Measurements from ENCODE around the gene SUN1. TPM values are rescaled to one million over a fixed set of nuclear protein-coding genes. Genes with fewer than 3 reads are reported as not detected.

Gene SUN1
- total RNA-seq, 3 donors from 2014 or later (not counting 1 experiment from before 2014, with no cell fraction given) = 40.2 to 63.5 (median 48.0) TPM

GRCh38 chr7:921071-921461, 88.8 kb downstream of the SUN1 start:
- Mint-ChIP-seq H3K4me1 (peaks cover 45 to 64% of the 10 kb centered on the region in 2 donors), H3K36me3 (no peaks in the 10 kb centered on the region), H3K9me3 (no peaks in the 10 kb centered on the region), H3K27me3 (ENCODE audit: low read depth in 2 of 2) (no peaks in the 10 kb centered on the region), H3K27ac (peak overlapping the region; percentile 93 to 95), H3K4me3 (peak overlapping the region; percentile 74)
- Histone ChIP-seq H3K4me1 (ENCODE audit: control insufficient read depth, insufficient read depth, low read length) (peaks cover 61% of the 10 kb centered on the region), H3K9me3 (ENCODE audit: control insufficient read depth, insufficient read depth, low read length) (no peaks in the 10 kb centered on the region), H3K27ac (ENCODE audit: low read length) (peak overlapping the region; percentile 87), H3K27me3 (ENCODE audit: control insufficient read depth, insufficient read depth, low read length) (no peaks in the 10 kb centered on the region), H3K4me3 (ENCODE audit: low read length) (no peak overlapping the region), H3K36me3 (ENCODE audit: control insufficient read depth, insufficient read depth, low read length) (peaks cover 3% of the 10 kb centered on the region)
- ATAC-seq (no peak), DNase-seq (peak in 1 of 2 donors; percentile 16)
- 90% methylated on average over 13 of the region's 15 CpGs for WGBS (ENCODE audit: insufficient coverage)
- no peak for TF ChIP-seq CTCF (IDR thresholded peaks at IDR 0.05)
- intact Hi-C loops (cut with micrococcal nuclease) = loop anchor here (5.0 kb wide), 3 partner anchors 121 to 611 kb away; partner anchors contain the start of genes GPR146 and MAFK

DNA sequence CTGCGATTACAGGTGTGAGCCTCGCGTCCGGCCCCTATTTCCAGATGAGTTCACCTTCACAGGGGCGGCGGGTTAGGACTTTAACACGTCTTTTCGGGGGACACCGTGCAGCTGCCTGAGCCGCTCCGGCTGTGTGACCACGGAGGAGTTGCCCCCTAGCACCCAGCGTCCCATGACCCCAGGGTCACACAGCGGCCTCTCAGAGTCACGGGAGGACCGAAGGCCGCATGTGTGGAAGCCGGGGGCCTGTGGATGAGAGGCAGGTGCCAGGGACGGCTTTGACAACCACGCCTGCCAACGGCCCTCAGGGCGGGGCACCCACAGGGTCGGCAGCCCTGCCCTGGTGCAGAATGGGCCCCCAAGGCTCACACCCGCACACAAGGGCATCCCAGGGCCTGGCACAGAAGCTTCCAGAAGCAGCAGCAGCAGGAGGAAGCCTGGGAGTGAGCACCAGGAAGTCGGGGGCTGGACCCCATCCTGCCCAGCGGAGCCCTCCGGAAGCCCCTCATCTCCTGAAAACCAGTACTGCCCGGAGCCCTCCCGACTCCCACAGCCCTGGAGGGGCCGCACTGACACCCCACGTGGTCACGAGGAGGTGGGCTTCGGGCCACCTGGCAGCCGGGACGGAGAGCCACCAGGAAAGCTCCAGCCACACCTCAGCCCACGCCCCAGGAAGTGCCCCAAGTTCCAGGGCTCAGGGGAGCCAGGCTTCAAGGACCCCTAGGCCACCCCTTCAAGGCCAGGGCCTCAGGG, 89.5 kb downstream of the SUN1 start:
- peak overlapping the region; percentile 32 for H3K4me3 ChIP-seq (ENCODE audit: low read length)
- H3K27me3 ChIP-seq (ENCODE audit: control insufficient read depth, insufficient read depth, low read length) = no peaks in the 10 kb centered on the region
- H3K36me3 ChIP-seq (ENCODE audit: control insufficient read depth, insufficient read depth, low read length) = peaks cover 5% of the 10 kb centered on the region
- H3K4me3 Mint-ChIP-seq = peak overlapping the region; percentile 74
- peaks cover 41 to 58% of the 10 kb centered on the region in 2 donors for H3K4me1 Mint-ChIP-seq
- peaks cover 63% of the 10 kb centered on the region for H3K4me1 ChIP-seq (ENCODE audit: control insufficient read depth, insufficient read depth, low read length)
- no peaks in the 10 kb centered on the region for H3K27me3 Mint-ChIP-seq (ENCODE audit: low read depth in 2 of 2)
- 30% methylated on average over 36 of the region's 36 CpGs for WGBS (ENCODE audit: insufficient coverage)
- peak overlapping the region; percentile 87 for H3K27ac ChIP-seq (ENCODE audit: low read length)
- no peaks in the 10 kb centered on the region for H3K36me3 Mint-ChIP-seq
- ATAC-seq (no peak), DNase-seq (peak; percentile 30 to 54)
- H3K27ac Mint-ChIP-seq = peak overlapping the region; percentile 93 to 95
- no peaks in the 10 kb centered on the region for H3K9me3 ChIP-seq (ENCODE audit: control insufficient read depth, insufficient read depth, low read length)
- intact Hi-C loops (cut with micrococcal nuclease) = loop anchor here (2.0 to 5.0 kb wide), 4 partner anchors 45 to 611 kb away; partner anchors contain the start of genes GET4, GPR146 and MAFK
- no peaks in the 10 kb centered on the region for H3K9me3 Mint-ChIP-seq
- no peak for TF ChIP-seq CTCF (IDR thresholded peaks at IDR 0.05)

GRCh38 chr7:922334-923107, 90.2 kb downstream of the SUN1 start:
- H3K27ac Mint-ChIP-seq = peak overlapping the region; percentile 93 to 95
- DNase-seq (peak; percentile 55 to 67), ATAC-seq (peak; percentile 4 to 22 (median 9))
- peak overlapping the region; percentile 52 for H3K4me3 ChIP-seq (ENCODE audit: low read length)
- intact Hi-C loops (cut with micrococcal nuclease) = loop anchor here (1.0 to 5.0 kb wide), 5 partner anchors 12 to 610 kb away; partner anchors contain the start of genes GET4, GPR146 and MAFK
- H3K27me3 Mint-ChIP-seq (ENCODE audit: low read depth in 2 of 2) = no peaks in the 10 kb centered on the region
- H3K27ac ChIP-seq (ENCODE audit: low read length) = peak overlapping the region; percentile 93
- no peaks in the 10 kb centered on the region for H3K9me3 ChIP-seq (ENCODE audit: control insufficient read depth, insufficient read depth, low read length)
- H3K27me3 ChIP-seq (ENCODE audit: control insufficient read depth, insufficient read depth, low read length) = no peaks in the 10 kb centered on the region
- TF ChIP-seq CTCF (IDR thresholded peaks at IDR 0.05) = no peak
- no peaks in the 10 kb centered on the region for H3K9me3 Mint-ChIP-seq
- peaks cover 71% of the 10 kb centered on the region for H3K4me1 ChIP-seq (ENCODE audit: control insufficient read depth, insufficient read depth, low read length)
- H3K4me3 Mint-ChIP-seq = peak overlapping the region; percentile 92
- no peaks in the 10 kb centered on the region for H3K36me3 Mint-ChIP-seq
- peaks cover 48 to 66% of the 10 kb centered on the region in 2 donors for H3K4me1 Mint-ChIP-seq
- peaks cover 5% of the 10 kb centered on the region for H3K36me3 ChIP-seq (ENCODE audit: control insufficient read depth, insufficient read depth, low read length)
- 16% methylated on average over 22 of the region's 29 CpGs for WGBS (ENCODE audit: insufficient coverage)

Data from natural killer cell (primary cell).